Lower lobe of right lung (tissue), 2 donors: ENCODE results near the gene SYNGR4. TPM values are rescaled to one million over a fixed set of nuclear protein-coding genes. Genes with fewer than 3 reads are reported as not detected.

Experiments used
- ATAC-seq, 2 donors: fragments of 200-7000 bp; cut with Tn5 transposase; one replicate each; pipeline ENCODE4 v1.9.1; 2020 to 2022; ENCODE audit warnings: mild to moderate bottlenecking in 2 of 2, moderate library complexity in 2 of 2
- DNase-seq: peaks from one replicate; pipeline ENCODE4 v3.0.0-alpha.2; 2020
- H3K27ac ChIP-seq: fragments of 200-600 bp; one replicate; pipeline ENCODE4 v1.8.0; 2022
- H3K27me3 ChIP-seq: fragments of 200-600 bp; one replicate; pipeline ENCODE4 v1.8.0; 2022; ENCODE audit warnings: low read depth
- H3K36me3 ChIP-seq: fragments of 200-600 bp; one replicate; pipeline ENCODE4 v1.8.0; 2022; ENCODE audit warnings: mild to moderate bottlenecking
- H3K4me1 ChIP-seq: fragments of 200-600 bp; one replicate; pipeline ENCODE4 v1.8.0; 2022
- H3K4me3 ChIP-seq: fragments of 200-600 bp; one replicate; pipeline ENCODE4 v1.8.0; 2022; ENCODE audit warnings: mild to moderate bottlenecking
- H3K9me3 ChIP-seq: fragments of 200-600 bp; one replicate; pipeline ENCODE4 v1.8.0; 2022
- intact Hi-C: fragments of 100-400 bp; cut with DNase I; formaldehyde crosslinking; loops from one replicate; pipeline ENCODE4 v1.11.0; 2022
- total RNA-seq: library from RNA; stranded (reverse); fragmentation: NEBNext Ultra II Directional; extraction: Animal tissue kit (Norgen Biotek cat#: 25700); gene quantifications from one replicate; pipeline ENCODE4 v1.2.1, GENCODE V29; 2021
- TF ChIP-seq, protein P1 (sequence below): fragments of 200-600 bp; IDR thresholded peaks from one replicate; pipeline ENCODE4 v1.8.0; 2022; ENCODE audit warnings: antibody characterized with exemption, mild to moderate bottlenecking
- donor health status: DM: no; HTN: yes; CAD: no; lungs with severe emphysema.

The SYNGR4 gene
- total RNA-seq, 1 donor from 2014 or later, result not detected

DNA sequence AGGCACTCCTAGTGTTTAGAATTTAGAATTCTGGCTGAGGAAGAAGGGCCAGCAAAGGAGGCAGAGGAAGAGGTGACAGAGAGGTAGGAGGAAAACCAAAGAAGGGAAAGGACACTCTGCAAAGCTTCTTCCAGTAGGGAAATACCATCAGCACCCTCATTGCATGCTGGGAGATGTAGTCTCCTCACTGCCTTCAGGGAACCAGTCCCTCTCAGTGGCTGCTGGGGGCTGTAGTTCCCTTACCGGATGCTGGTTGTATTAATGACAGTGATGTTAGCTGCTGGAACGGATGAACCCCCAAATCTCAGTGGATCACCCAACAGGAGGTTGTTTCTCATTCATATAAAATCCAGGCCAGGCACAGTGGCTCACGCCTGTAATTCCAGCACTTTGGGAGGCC lies 39.4 kb downstream of the SYNGR4 start:
- ATAC-seq (peak; percentile 35 to 53), DNase-seq (no peak)
- TF ChIP-seq, protein P1, sequence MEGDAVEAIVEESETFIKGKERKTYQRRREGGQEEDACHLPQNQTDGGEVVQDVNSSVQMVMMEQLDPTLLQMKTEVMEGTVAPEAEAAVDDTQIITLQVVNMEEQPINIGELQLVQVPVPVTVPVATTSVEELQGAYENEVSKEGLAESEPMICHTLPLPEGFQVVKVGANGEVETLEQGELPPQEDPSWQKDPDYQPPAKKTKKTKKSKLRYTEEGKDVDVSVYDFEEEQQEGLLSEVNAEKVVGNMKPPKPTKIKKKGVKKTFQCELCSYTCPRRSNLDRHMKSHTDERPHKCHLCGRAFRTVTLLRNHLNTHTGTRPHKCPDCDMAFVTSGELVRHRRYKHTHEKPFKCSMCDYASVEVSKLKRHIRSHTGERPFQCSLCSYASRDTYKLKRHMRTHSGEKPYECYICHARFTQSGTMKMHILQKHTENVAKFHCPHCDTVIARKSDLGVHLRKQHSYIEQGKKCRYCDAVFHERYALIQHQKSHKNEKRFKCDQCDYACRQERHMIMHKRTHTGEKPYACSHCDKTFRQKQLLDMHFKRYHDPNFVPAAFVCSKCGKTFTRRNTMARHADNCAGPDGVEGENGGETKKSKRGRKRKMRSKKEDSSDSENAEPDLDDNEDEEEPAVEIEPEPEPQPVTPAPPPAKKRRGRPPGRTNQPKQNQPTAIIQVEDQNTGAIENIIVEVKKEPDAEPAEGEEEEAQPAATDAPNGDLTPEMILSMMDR, result no peak
- H3K27me3 ChIP-seq, result peaks cover 6% of the 10 kb centered on the region
- H3K4me3 ChIP-seq, result no peak overlapping the region
- no peaks in the 10 kb centered on the region for H3K4me1 ChIP-seq
- H3K36me3 ChIP-seq, result no peaks in the 10 kb centered on the region
- H3K9me3 ChIP-seq, result no peaks in the 10 kb centered on the region
- H3K27ac ChIP-seq, result no peak overlapping the region
- intact Hi-C loops, result no loop called here

DNA sequence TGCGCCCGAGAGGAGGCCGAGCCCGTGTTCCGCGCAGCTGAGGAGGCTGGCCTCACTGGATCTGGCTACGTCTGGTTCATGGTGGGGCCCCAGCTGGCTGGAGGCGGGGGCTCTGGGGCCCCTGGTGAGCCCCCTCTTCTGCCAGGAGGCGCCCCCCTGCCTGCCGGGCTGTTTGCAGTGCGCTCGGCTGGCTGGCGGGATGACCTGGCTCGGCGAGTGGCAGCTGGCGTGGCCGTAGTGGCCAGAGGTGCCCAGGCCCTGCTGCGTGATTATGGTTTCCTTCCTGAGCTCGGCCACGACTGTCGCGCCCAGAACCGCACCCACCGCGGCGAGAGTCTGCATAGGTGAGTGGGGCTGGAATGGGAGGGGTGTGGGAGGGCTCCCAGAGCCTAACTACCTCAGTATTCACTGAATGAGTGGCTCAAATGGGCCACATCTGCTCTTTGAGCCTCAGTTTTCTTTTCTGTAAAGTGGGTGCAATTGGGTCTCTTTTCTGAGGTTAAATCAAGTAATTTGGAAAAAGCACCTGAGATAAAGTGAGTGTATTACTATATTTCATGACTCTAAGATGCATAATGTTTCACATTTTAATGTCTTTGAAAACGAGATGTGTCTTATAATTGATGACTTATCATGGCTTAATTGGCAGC lies 41.0 kb downstream of the SYNGR4 start:
- TF ChIP-seq, protein P1, result no peak
- Histone ChIP-seq H3K9me3 (no peaks in the 10 kb centered on the region), H3K4me1 (no peaks in the 10 kb centered on the region), H3K36me3 (no peaks in the 10 kb centered on the region), H3K4me3 (no peak overlapping the region), H3K27ac (no peak overlapping the region), H3K27me3 (peaks cover 6% of the 10 kb centered on the region)
- DNase-seq (no peak), ATAC-seq (no peak)
- intact Hi-C loops, result no loop called here

DNA sequence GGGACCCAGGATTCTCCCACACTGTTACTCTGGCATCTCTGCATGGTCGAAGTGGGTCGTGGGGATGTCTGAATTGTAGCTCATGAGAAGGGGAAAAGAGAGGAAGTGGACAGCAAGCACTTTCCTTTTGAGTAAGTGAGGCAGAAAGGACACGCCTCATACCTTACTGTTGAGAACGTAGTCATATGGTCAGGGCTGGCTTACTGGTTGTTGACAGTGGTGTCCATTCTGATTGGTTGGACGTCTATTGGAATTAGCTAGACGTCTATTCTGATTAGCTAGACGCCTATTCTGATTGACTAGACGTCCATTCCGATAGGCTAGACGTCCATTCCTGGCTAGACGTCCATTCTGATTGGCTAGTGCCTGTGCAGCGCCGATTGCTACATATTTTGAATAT lies 41.7 kb downstream of the SYNGR4 start:
- DNase-seq, result no peak
- Histone ChIP-seq H3K27ac (no peak overlapping the region), H3K4me1 (no peaks in the 10 kb centered on the region), H3K4me3 (no peak overlapping the region), H3K27me3 (peaks cover 6% of the 10 kb centered on the region), H3K9me3 (no peaks in the 10 kb centered on the region), H3K36me3 (no peaks in the 10 kb centered on the region)
- intact Hi-C loops, result no loop called here
- no peak for ATAC-seq
- TF ChIP-seq, protein P1, result no peak

DNA sequence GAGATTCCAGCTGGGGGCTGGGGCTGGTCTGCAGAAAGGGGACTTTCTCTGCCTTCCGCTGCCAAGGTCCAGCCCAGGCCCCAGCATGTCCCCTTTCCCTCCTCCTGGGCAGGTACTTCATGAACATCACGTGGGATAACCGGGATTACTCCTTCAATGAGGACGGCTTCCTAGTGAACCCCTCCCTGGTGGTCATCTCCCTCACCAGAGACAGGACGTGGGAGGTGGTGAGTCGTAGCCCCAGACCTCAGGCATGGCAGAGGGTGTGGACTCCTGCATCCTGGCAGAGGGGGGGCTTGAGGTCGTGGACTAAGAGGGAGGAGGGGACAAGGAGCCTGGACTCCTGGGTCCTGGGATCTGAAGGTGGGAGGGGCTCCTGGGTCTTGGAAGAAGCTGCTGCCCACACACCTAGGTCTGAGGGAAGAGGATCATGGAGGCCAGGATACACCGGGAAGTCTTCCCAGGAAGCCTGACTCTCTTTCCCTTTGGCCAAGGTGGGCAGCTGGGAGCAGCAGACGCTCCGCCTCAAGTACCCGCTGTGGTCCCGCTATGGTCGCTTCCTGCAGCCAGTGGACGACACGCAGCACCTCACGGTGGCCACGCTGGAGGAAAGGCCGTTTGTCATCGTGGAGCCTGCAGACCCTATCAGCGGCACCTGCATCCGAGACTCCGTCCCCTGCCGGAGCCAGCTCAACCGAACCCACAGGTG lies 49.9 kb downstream of the SYNGR4 start:
- TF ChIP-seq, protein P1, result no peak
- Histone ChIP-seq H3K4me3 (peak overlapping the region; percentile 29), H3K36me3 (no peaks in the 10 kb centered on the region), H3K27me3 (peaks cover 28% of the 10 kb centered on the region), H3K9me3 (no peaks in the 10 kb centered on the region), H3K27ac (no peak overlapping the region), H3K4me1 (no peaks in the 10 kb centered on the region)
- intact Hi-C loops, result no loop called here
- DNase-seq, result no peak
- peak in 1 of 2 donors; percentile 15 for ATAC-seq

DNA sequence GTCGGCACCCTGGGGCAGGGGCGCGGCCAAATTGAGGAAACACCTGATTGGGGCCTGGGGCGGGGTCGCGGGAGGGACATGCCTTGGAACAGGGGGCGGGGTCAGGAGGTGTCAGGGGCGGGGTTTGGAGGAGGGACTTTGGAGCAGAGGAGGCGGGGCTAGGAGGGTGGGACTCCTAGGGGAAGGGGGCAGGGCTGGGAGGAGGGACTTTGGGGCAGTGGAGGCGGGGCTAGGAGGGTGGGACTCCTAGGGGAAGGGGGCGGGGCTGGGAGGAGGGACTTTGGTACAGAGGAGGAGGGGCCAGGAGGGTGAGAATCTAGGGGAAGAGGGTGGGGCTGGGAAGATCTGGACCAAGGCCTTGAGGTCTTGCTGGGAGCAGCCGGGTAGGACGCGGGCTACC lies 51.2 kb downstream of the SYNGR4 start:
- intact Hi-C loops, result no loop called here
- TF ChIP-seq, protein P1, result no peak
- Histone ChIP-seq H3K27ac (no peak overlapping the region), H3K36me3 (no peaks in the 10 kb centered on the region), H3K4me1 (no peaks in the 10 kb centered on the region), H3K9me3 (no peaks in the 10 kb centered on the region), H3K27me3 (peaks cover 28% of the 10 kb centered on the region), H3K4me3 (peak overlapping the region; percentile 37)
- DNase-seq, result peak; percentile 89
- ATAC-seq, result peak; percentile 87 to 94
